SK-N-SH treated with all-trans-retinoic acid at 6 μM for 48 hours (cell line): ENCODE measurements around the gene TEKT1.
"Not testable (repeated sequence)": the region's sequence is repeated elsewhere in the genome, so short reads cannot be mapped to it uniquely, and the experiment has no call there.

Source experiments
- ATAC-seq: fragments of 200-7000 bp; cut with Tn5 transposase; 3 replicates; pipeline ENCODE4 v1.9.1; 2020; ENCODE audit warnings: mild to moderate bottlenecking, moderate library complexity
- ARNTL ChIP-seq: fragments of 450-650 bp; formaldehyde crosslinking; IDR thresholded peaks from 2 replicates; pipeline ENCODE4 v1.5.0; 2020; ENCODE audit warnings: low read depth, mild to moderate bottlenecking, moderate library complexity, borderline replicate concordance
- BACH2 ChIP-seq: fragments of 250-450 bp; sonication (Bioruptor Pico); IDR thresholded peaks from 2 replicates; pipeline ENCODE4 v1.9.0; 2021; ENCODE audit warnings: mild to moderate bottlenecking, borderline replicate concordance
- CSDC2 ChIP-seq: fragments of 250-450 bp; sonication (Bioruptor Pico); IDR thresholded peaks from 2 replicates; pipeline ENCODE4 v1.5.0; 2020; ENCODE audit warnings: mild to moderate bottlenecking, moderate library complexity
- CSRNP3 ChIP-seq: fragments of 250-450 bp; sonication (Bioruptor Pico); IDR thresholded peaks from 2 replicates; pipeline ENCODE4 v1.5.1; 2021; ENCODE audit warnings: mild to moderate bottlenecking, moderate library complexity
- ESRRG ChIP-seq: fragments of 250-450 bp; sonication (Bioruptor Pico); IDR thresholded peaks from 2 replicates; pipeline ENCODE4 v1.6.1; 2021; ENCODE audit warnings: mild to moderate bottlenecking
- GLIS3 ChIP-seq: fragments of 250-450 bp; sonication (Bioruptor Pico); IDR thresholded peaks from 2 replicates; pipeline ENCODE4 v1.5.0; 2020; ENCODE audit warnings: mild to moderate bottlenecking, moderate library complexity
- ISL1 ChIP-seq: fragments of 250-450 bp; sonication (Bioruptor Pico); IDR thresholded peaks from 2 replicates; pipeline ENCODE4 v2.1.2; 2022; ENCODE audit warnings: mild to moderate bottlenecking, moderate library complexity
- OSR1 ChIP-seq: fragments of 250-450 bp; sonication (Bioruptor Pico); IDR thresholded peaks from 2 replicates; pipeline ENCODE4 v1.8.0; 2022; ENCODE audit warnings: moderate library complexity, mild to moderate bottlenecking, inconsistent platforms
- POU6F1 ChIP-seq: fragments of 250-450 bp; sonication (Bioruptor Pico); IDR thresholded peaks from 2 replicates; pipeline ENCODE4 v1.8.0; 2021; ENCODE audit warnings: low read depth, mild to moderate bottlenecking, moderate library complexity, borderline replicate concordance
- PPARA ChIP-seq: fragments of 250-450 bp; sonication (Bioruptor Pico); IDR thresholded peaks from 2 replicates; pipeline ENCODE4 v1.5.0; 2020; ENCODE audit warnings: mild to moderate bottlenecking, borderline replicate concordance
- SNAI2 ChIP-seq: fragments of 250-450 bp; sonication (Bioruptor Pico); IDR thresholded peaks from 2 replicates; pipeline ENCODE4 v1.5.0; 2020; ENCODE audit warnings: mild to moderate bottlenecking, moderate library complexity
- TCF4 ChIP-seq: fragments of 250-450 bp; sonication (Bioruptor Pico); IDR thresholded peaks from 2 replicates; pipeline ENCODE4 v1.8.0; 2021; ENCODE audit warnings: mild to moderate bottlenecking, moderate library complexity, borderline replicate concordance
- TOX ChIP-seq: fragments of 250-450 bp; sonication (Bioruptor Pico); IDR thresholded peaks from 2 replicates; pipeline ENCODE4 v1.8.0; 2021; ENCODE audit warnings: mild to moderate bottlenecking, moderate library complexity, borderline replicate concordance
- ZC3H10 ChIP-seq: fragments of 250-450 bp; sonication (Bioruptor Pico); IDR thresholded peaks from 2 replicates; pipeline ENCODE4 v1.5.1; 2021; ENCODE audit warnings: mild to moderate bottlenecking, moderate library complexity
- ZFP3 ChIP-seq: fragments of 250-450 bp; sonication (Bioruptor Pico); IDR thresholded peaks from 2 replicates; pipeline ENCODE4 v1.5.0; 2020; ENCODE audit warnings: mild to moderate bottlenecking, moderate library complexity
- ZFP30 ChIP-seq: fragments of 450-650 bp; formaldehyde crosslinking; IDR thresholded peaks from 2 replicates; pipeline ENCODE4 v1.5.0; 2022; ENCODE audit warnings: mild to moderate bottlenecking, moderate library complexity
- ZNF565 ChIP-seq: fragments of 450-650 bp; formaldehyde crosslinking; conservative IDR thresholded peaks from 2 replicates; pipeline ENCODE4 v1.5.0; 2020; ENCODE audit warnings: low read depth, mild to moderate bottlenecking, moderate library complexity
- ZNF70 ChIP-seq: fragments of 450-650 bp; formaldehyde crosslinking; IDR thresholded peaks from 2 replicates; pipeline ENCODE4 v1.5.0; 2020; ENCODE audit warnings: mild to moderate bottlenecking, moderate library complexity
- ZNF8 ChIP-seq: fragments of 450-650 bp; formaldehyde crosslinking; IDR thresholded peaks from 2 replicates; pipeline ENCODE4 v1.5.0; 2020; ENCODE audit warnings: mild to moderate bottlenecking, moderate library complexity
- TF ChIP-seq, protein P1 (sequence below): fragments of 250-450 bp; sonication (Bioruptor Pico); IDR thresholded peaks from 2 replicates; pipeline ENCODE4 v1.8.0; 2020; ENCODE audit warnings: mild to moderate bottlenecking, moderate library complexity, borderline replicate concordance
- TF ChIP-seq, protein P2 (sequence below): fragments of 250-450 bp; sonication (Bioruptor Pico); IDR thresholded peaks from 2 replicates; pipeline ENCODE4 v1.5.0; 2020; ENCODE audit warnings: mild to moderate bottlenecking, moderate library complexity
- TF ChIP-seq, protein P3 (sequence below): fragments of 250-450 bp; sonication (Bioruptor Pico); IDR thresholded peaks from 2 replicates; pipeline ENCODE4 v1.5.1; 2020; ENCODE audit warnings: low read depth, mild to moderate bottlenecking, moderate library complexity

TEKT1 gene

GRCh38 chr17:6823011-6823442 lies 8.5 kb downstream of the TEKT1 start:
- ATAC-seq, result no peak
- TF ChIP-seq TOX (CRISPR knock-in tag), result no peak
- TF ChIP-seq, protein P1, sequence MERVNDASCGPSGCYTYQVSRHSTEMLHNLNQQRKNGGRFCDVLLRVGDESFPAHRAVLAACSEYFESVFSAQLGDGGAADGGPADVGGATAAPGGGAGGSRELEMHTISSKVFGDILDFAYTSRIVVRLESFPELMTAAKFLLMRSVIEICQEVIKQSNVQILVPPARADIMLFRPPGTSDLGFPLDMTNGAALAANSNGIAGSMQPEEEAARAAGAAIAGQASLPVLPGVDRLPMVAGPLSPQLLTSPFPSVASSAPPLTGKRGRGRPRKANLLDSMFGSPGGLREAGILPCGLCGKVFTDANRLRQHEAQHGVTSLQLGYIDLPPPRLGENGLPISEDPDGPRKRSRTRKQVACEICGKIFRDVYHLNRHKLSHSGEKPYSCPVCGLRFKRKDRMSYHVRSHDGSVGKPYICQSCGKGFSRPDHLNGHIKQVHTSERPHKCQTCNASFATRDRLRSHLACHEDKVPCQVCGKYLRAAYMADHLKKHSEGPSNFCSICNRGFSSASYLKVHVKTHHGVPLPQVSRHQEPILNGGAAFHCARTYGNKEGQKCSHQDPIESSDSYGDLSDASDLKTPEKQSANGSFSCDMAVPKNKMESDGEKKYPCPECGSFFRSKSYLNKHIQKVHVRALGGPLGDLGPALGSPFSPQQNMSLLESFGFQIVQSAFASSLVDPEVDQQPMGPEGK (CRISPR knock-in tag), result no peak
- no peak for TF ChIP-seq ESRRG (CRISPR knock-in tag)
- TF ChIP-seq CSDC2 (CRISPR knock-in tag), result no peak
- TF ChIP-seq ARNTL, result no peak
- no peak for TF ChIP-seq POU6F1 (CRISPR knock-in tag)
- no peak for TF ChIP-seq ZNF565 (CRISPR knock-in tag)
- no peak for TF ChIP-seq PPARA (CRISPR knock-in tag)
- no peak for TF ChIP-seq ZC3H10 (CRISPR knock-in tag)
- TF ChIP-seq, protein P2, sequence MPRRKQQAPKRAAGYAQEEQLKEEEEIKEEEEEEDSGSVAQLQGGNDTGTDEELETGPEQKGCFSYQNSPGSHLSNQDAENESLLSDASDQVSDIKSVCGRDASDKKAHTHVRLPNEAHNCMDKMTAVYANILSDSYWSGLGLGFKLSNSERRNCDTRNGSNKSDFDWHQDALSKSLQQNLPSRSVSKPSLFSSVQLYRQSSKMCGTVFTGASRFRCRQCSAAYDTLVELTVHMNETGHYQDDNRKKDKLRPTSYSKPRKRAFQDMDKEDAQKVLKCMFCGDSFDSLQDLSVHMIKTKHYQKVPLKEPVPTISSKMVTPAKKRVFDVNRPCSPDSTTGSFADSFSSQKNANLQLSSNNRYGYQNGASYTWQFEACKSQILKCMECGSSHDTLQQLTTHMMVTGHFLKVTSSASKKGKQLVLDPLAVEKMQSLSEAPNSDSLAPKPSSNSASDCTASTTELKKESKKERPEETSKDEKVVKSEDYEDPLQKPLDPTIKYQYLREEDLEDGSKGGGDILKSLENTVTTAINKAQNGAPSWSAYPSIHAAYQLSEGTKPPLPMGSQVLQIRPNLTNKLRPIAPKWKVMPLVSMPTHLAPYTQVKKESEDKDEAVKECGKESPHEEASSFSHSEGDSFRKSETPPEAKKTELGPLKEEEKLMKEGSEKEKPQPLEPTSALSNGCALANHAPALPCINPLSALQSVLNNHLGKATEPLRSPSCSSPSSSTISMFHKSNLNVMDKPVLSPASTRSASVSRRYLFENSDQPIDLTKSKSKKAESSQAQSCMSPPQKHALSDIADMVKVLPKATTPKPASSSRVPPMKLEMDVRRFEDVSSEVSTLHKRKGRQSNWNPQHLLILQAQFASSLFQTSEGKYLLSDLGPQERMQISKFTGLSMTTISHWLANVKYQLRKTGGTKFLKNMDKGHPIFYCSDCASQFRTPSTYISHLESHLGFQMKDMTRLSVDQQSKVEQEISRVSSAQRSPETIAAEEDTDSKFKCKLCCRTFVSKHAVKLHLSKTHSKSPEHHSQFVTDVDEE (CRISPR knock-in tag), result no peak
- TF ChIP-seq ZFP3 (CRISPR knock-in tag), result no peak
- no peak for TF ChIP-seq OSR1 (CRISPR knock-in tag)
- no peak for TF ChIP-seq ISL1 (CRISPR knock-in tag)
- no peak for TF ChIP-seq GLIS3 (CRISPR knock-in tag)
- TF ChIP-seq, protein P3, sequence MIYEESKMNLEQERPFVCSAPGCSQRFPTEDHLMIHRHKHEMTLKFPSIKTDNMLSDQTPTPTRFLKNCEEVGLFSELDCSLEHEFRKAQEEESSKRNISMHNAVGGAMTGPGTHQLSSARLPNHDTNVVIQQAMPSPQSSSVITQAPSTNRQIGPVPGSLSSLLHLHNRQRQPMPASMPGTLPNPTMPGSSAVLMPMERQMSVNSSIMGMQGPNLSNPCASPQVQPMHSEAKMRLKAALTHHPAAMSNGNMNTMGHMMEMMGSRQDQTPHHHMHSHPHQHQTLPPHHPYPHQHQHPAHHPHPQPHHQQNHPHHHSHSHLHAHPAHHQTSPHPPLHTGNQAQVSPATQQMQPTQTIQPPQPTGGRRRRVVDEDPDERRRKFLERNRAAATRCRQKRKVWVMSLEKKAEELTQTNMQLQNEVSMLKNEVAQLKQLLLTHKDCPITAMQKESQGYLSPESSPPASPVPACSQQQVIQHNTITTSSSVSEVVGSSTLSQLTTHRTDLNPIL (CRISPR knock-in tag), result no peak
- TF ChIP-seq SNAI2 (CRISPR knock-in tag), result no peak
- TF ChIP-seq ZFP30 (CRISPR knock-in tag), result no peak
- TF ChIP-seq ZNF8 (CRISPR knock-in tag), result no peak
- no peak for TF ChIP-seq BACH2 (CRISPR knock-in tag)
- no peak for TF ChIP-seq TCF4 (CRISPR knock-in tag)
- TF ChIP-seq, all 23 proteins: peak for 0

DNA sequence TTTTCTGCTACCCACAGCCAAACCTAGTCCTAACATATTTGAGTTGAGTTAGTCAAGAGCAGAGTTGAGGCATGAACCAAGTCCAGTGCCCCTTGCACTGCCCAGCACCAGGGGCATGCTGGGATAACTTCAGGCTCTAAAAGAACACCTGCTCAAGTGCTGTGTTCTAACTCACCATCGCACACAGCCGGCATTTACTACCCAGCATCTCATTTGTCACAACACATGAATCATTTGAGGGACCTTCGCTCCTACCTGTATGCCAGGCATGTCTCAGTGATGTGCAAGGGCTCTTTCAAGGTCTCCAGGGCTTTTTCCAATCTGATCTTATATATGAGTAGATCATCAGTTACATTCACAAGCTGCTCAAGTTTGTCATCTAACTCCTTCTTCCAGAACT lies 12.6 kb downstream of the TEKT1 start:
- ATAC-seq, result no peak
- no peak for TF ChIP-seq CSDC2 (CRISPR knock-in tag)
- TF ChIP-seq ARNTL, result no peak
- no peak for TF ChIP-seq ZFP3 (CRISPR knock-in tag)

- ATAC-seq, result not testable (repeated sequence)
Observed at GRCh38 chr17:6816368-6816767, 15.2 kb downstream of the TEKT1 start.

DNA sequence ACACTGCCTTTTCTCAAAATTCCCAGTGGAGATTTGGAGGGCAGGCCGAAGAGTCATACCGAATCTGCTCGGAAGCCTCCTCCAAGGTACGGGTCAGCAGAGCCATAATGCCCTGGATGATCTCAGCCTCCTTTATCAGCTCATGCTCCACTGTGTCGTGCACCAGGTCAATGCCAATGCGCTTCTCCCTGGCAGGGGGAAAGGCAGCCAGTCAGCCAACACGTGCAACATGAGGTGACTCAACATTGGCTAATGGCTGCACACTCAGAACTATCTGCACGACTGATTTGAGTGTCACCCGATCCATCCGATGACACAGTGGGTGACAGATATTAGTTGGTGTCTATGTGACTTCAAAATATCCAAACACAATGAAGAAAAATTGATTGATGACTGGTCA lies 15.8 kb downstream of the TEKT1 start:
- no peak for ATAC-seq
- TF ChIP-seq ISL1 (CRISPR knock-in tag) (no peak), SNAI2 (CRISPR knock-in tag) (no peak), ZC3H10 (CRISPR knock-in tag) (no peak), ZNF565 (CRISPR knock-in tag) (no peak), ZNF70 (CRISPR knock-in tag) (no peak), CSDC2 (CRISPR knock-in tag) (no peak), ZFP3 (CRISPR knock-in tag) (no peak), CSRNP3 (CRISPR knock-in tag) (no peak), TCF4 (CRISPR knock-in tag) (no peak), ZFP30 (CRISPR knock-in tag) (no peak), ESRRG (CRISPR knock-in tag) (no peak), TOX (CRISPR knock-in tag) (no peak)
- TF ChIP-seq, protein P1 (CRISPR knock-in tag), result no peak
- TF ChIP-seq, all 23 proteins: peak for 0
